ENCODE data around the gene ADAP1.

DNA sequence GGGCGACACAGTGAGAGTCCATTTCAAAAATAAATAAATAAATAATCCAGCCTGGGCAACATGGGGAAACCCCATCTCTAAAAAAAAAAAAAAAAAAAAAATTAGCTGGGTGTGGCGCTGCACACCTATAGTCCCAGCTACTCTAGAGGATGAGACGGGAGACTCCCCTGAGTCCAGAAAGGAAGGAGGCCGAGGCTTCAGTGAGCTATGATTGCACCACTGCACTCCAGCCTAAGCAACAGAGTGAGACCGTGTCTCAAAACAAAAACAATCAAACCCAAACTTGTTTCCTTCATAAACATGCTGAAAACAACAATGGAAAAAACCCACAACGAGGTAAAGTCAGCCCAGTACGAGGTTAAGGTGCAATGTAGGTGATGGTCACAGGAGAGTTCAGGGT lies 19.7 kb upstream of the ADAP1 start:
- TF ChIP-seq POLR2A (IDR thresholded peaks at IDR 0.05): peak in 1 of 2 donors; percentile 6
- TF ChIP-seq, protein P1, sequence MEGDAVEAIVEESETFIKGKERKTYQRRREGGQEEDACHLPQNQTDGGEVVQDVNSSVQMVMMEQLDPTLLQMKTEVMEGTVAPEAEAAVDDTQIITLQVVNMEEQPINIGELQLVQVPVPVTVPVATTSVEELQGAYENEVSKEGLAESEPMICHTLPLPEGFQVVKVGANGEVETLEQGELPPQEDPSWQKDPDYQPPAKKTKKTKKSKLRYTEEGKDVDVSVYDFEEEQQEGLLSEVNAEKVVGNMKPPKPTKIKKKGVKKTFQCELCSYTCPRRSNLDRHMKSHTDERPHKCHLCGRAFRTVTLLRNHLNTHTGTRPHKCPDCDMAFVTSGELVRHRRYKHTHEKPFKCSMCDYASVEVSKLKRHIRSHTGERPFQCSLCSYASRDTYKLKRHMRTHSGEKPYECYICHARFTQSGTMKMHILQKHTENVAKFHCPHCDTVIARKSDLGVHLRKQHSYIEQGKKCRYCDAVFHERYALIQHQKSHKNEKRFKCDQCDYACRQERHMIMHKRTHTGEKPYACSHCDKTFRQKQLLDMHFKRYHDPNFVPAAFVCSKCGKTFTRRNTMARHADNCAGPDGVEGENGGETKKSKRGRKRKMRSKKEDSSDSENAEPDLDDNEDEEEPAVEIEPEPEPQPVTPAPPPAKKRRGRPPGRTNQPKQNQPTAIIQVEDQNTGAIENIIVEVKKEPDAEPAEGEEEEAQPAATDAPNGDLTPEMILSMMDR (IDR thresholded peaks at IDR 0.05): no peak

All from adrenal gland (tissue), 5 donors.